Ascending aorta (tissue), 2 donors: Measurements from ENCODE around the gene FHIP1A. TPM values are rescaled to one million over a fixed set of nuclear protein-coding genes. Genes with fewer than 3 reads are reported as not detected.

Experiments used
- DNase-seq, 2 donors: peaks; one replicate each; pipeline ENCODE4 v3.0.0-alpha.2; 2019; ENCODE audit warnings: low spot score in 2 of 2
- H3K27ac ChIP-seq, 2 donors: fragments of 200-600 bp; sonication (generic); one replicate each; pipeline ENCODE4 v1.5.1; 2016 to 2017; ENCODE audit warnings: mild to moderate bottlenecking in 1 of 2
- H3K27me3 ChIP-seq: fragments of 200-600 bp; sonication (generic); one replicate; pipeline ENCODE4 v1.5.1; 2017
- H3K36me3 ChIP-seq, 2 donors: fragments of 200-600 bp; sonication (generic); one replicate each; pipeline ENCODE4 v1.5.1; 2016
- H3K4me1 ChIP-seq, 2 donors: fragments of 200-600 bp; sonication (generic); one replicate each; pipeline ENCODE4 v1.5.1; 2016 to 2017; ENCODE audit warnings: mild to moderate bottlenecking in 1 of 2
- H3K4me3 ChIP-seq, 2 donors: fragments of 200-600 bp; sonication (generic); one replicate each; pipeline ENCODE4 v1.5.1; 2016 to 2017; ENCODE audit warnings: mild to moderate bottlenecking in 1 of 2
- H3K9me3 ChIP-seq, 2 donors: fragments of 200-600 bp; sonication (generic); one replicate each; pipeline ENCODE4 v1.5.1; 2016
- CTCF ChIP-seq, 3 experiments: fragments of 200-600 bp in 2 of 3; fragments of 450-650 bp in 1 of 3; sonication (generic) in 2 of 3; IDR thresholded peaks; one replicate each; pipeline ENCODE4 v1.5.1; 2016 to 2019; ENCODE audit warnings: antibody characterized with exemption in 3 of 3, mild to moderate bottlenecking in 1 of 3, moderate library complexity in 1 of 3
- intact Hi-C: fragments of 100-400 bp; cut with DNase I; formaldehyde crosslinking; loops from one replicate; pipeline ENCODE4 v1.15.1; 2023
- total RNA-seq: library from RNA; depleted of rRNA; stranded (reverse); fragments of >200 nt; gene quantifications from one replicate; pipeline ENCODE4 v1.1.0, GENCODE V29; 2016

Gene FHIP1A
- not detected for total RNA-seq

DNA sequence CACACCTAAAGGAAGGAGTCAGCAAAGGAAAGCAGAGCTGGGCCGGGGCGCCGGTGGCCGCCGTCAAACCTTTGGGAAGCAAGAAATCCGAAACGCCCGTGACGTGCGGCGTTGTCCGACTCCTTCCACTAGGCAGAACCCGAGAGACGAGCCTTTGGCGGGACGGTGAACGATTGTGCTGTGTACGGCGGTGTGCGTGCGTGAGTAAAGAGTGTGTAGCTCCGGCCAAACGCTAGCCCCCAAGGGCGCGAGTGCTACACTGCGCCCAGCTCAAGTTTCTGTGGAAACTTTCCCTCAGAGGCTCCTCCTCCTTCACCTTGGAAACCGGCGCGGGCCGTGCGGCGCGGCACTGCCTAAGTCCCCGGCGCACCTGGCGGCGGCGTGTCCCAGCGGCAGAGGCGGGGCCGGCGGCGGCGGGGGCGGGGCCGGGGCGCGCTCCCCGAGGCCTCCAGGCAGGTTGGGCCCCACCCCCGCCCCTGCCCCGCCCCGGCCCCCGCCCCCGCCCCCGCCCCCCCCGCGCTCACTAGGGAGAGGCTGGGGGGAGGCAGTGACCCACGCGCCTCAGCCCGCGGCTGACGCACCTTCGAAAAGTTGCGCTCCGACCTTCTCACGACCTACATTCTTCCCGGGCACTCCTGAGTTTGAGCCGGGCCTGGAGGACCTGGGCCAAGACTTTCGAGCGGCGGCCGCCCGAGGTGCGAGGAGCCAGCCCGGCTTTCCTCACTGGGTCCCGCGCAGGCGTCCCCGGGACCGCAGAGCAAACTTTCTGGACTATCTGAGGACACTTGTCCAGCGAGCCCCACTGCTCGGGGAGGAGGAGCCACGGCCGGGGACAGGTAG is at the start of gene FHIP1A:
FHIP1A (plus strand) TSS at position 547 of the 840 bp plus-strand sequence. CDS start 157,084 bp downstream, outside the sequence.
- Histone ChIP-seq H3K4me1 (peaks cover 0 to 5% of the 10 kb centered on the region in 2 donors), H3K27me3 (no peaks in the 10 kb centered on the region), H3K36me3 (no peaks in the 10 kb centered on the region), H3K27ac (peak within 1 kb of the TSS; percentile 42 to 43), H3K4me3 (peak within 1 kb of the TSS; percentile 72 to 78), H3K9me3 (no peaks in the 10 kb centered on the region)
- peak; percentile 10 to 85 for DNase-seq
- no peak for TF ChIP-seq CTCF (IDR thresholded peaks at IDR 0.05)
- intact Hi-C loops: loop anchor here (1.0 to 5.0 kb wide), 2 partner anchors 87 to 351 kb away; no protein-coding TSS in a partner anchor

DNA sequence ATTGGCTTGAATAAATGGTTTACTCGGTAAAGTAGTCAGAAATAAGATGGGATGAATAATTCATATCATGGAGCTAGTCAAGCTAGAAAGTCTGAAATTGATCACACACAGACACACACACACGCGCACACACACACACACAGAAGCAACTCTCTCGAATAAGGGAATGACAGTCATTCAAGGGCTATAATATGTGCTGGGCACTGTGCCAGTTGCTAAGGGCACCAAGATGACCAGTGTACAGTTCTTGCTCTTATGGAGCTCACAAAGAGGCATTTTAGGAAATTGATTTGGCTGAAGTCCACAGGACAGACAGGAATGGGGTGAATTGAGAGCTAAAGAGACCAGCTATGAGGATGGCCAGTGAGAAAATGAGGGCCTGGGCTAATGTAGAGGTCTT is 49.4 kb upstream of the FHIP1A start:
- Histone ChIP-seq H3K27ac (no peak overlapping the region), H3K27me3 (no peaks in the 10 kb centered on the region), H3K9me3 (no peaks in the 10 kb centered on the region), H3K4me3 (no peak overlapping the region), H3K36me3 (no peaks in the 10 kb centered on the region), H3K4me1 (no peaks in the 10 kb centered on the region)
- no peak for TF ChIP-seq CTCF (IDR thresholded peaks at IDR 0.05)
- intact Hi-C loops: no loop called here
- no peak for DNase-seq

- Histone ChIP-seq H3K4me1 (no peaks in the 10 kb centered on the region), H3K27ac (no peak overlapping the region), H3K9me3 (no peaks in the 10 kb centered on the region), H3K27me3 (no peaks in the 10 kb centered on the region), H3K4me3 (no peak overlapping the region), H3K36me3 (no peaks in the 10 kb centered on the region)
- TF ChIP-seq CTCF (IDR thresholded peaks at IDR 0.05): no peak
- intact Hi-C loops: loop anchor here (10.0 kb wide), 1 partner anchor 244 kb away; no protein-coding TSS in a partner anchor
- no peak for DNase-seq
Observed at GRCh38 chr4:151361126-151361525, 47.9 kb upstream of the FHIP1A start.

- Histone ChIP-seq H3K27ac (no peak overlapping the region), H3K9me3 (no peaks in the 10 kb centered on the region), H3K27me3 (no peaks in the 10 kb centered on the region), H3K4me1 (no peaks in the 10 kb centered on the region), H3K4me3 (no peak overlapping the region), H3K36me3 (no peaks in the 10 kb centered on the region)
- no peak for TF ChIP-seq CTCF (IDR thresholded peaks at IDR 0.05)
- no peak for DNase-seq
- intact Hi-C loops: loop anchor here (1.0 to 10.0 kb wide), 3 partner anchors 85 to 245 kb away; partner anchors contain the start of gene PRSS48
Observed at GRCh38 chr4:151361966-151362365, 47.0 kb upstream of the FHIP1A start.

GRCh38 chr4:151362404-151363164 is 46.4 kb upstream of the FHIP1A start:
- Histone ChIP-seq H3K27me3 (no peaks in the 10 kb centered on the region), H3K9me3 (no peaks in the 10 kb centered on the region), H3K36me3 (no peaks in the 10 kb centered on the region), H3K4me3 (no peak overlapping the region), H3K27ac (no peak overlapping the region), H3K4me1 (no peaks in the 10 kb centered on the region)
- TF ChIP-seq CTCF (IDR thresholded peaks at IDR 0.05): peak; percentile 86 to 98 (median 98)
- intact Hi-C loops: loop anchor here (1.0 to 10.0 kb wide), 3 partner anchors 85 to 246 kb away; partner anchors contain the start of gene PRSS48
- peak; percentile 12 to 90 for DNase-seq
